Bronchial epithelial cell (primary cell): ENCODE data around the gene SLC38A8. TPM values are rescaled to one million over a fixed set of nuclear protein-coding genes. Genes with fewer than 3 reads are reported as not detected.

ENCODE experiments used
- DNase-seq: peaks from one replicate; pipeline ENCODE4 v3.0.0-alpha.2; 2010; ENCODE audit warnings: low read depth
- FAIRE-seq: peaks from 2 replicates; lab custom pipeline; 2011; peaks lifted over from hg19 to GRCh38; lab: Jason Lieb, UNC
- H3K27me3 ChIP-seq: 2 replicates; pipeline ENCODE4 v1.5.1; 2011; ENCODE audit warnings: low read length; ENCODE audit not compliant: control insufficient read depth, insufficient read depth
- H3K36me3 ChIP-seq: 2 replicates; pipeline ENCODE4 v1.5.1; 2011; ENCODE audit warnings: low read length; ENCODE audit not compliant: control insufficient read depth, insufficient read depth
- H3K4me3 ChIP-seq: 2 replicates; pipeline ENCODE4 v1.5.1; 2011; ENCODE audit warnings: mild to moderate bottlenecking, low read depth, low read length, control low read depth
- CTCF ChIP-seq: IDR thresholded peaks from 2 replicates; pipeline ENCODE4 v1.5.1; 2011; ENCODE audit warnings: mild to moderate bottlenecking, moderate library complexity, low read length, control low read depth, inconsistent platforms; ENCODE audit not compliant: insufficient read depth, severe bottlenecking
- total RNA-seq: library from RNA; depleted of rRNA; stranded (reverse); fragments of >200 nt; gene quantifications from 2 replicates; pipeline ENCODE4 v1.2.1, GENCODE V29; 2014

Gene SLC38A8
- not detected in 2 replicates for total RNA-seq

GRCh38 chr16:84042308-84042878 lies at the start of gene SLC38A8:
Gene SLC38A8, minus strand, starts transcription at chr16:84042795. Its CDS starts 638 bp downstream, at chr16:84042157.
- Histone ChIP-seq H3K4me3 (no peak within 1 kb of the TSS), H3K36me3 (no peaks in the 10 kb centered on the region), H3K27me3 (peaks cover 22% of the 10 kb centered on the region)
- DNase-seq (no peak), FAIRE-seq (no peak)
- no peak for TF ChIP-seq CTCF

GRCh38 chr16:84091460-84091859 lies 48.9 kb upstream of the SLC38A8 start:
- DNase-seq (no peak), FAIRE-seq (no peak)
- no peaks in the 10 kb centered on the region for H3K27me3 ChIP-seq
- H3K36me3 ChIP-seq: peaks cover 28% of the 10 kb centered on the region
- H3K4me3 ChIP-seq: no peak overlapping the region
- no peak for TF ChIP-seq CTCF

- no peaks in the 10 kb centered on the region for H3K27me3 ChIP-seq
- no peak for TF ChIP-seq CTCF
- no peak for DNase-seq
- H3K4me3 ChIP-seq: no peak overlapping the region
- peaks cover 28% of the 10 kb centered on the region for H3K36me3 ChIP-seq
- FAIRE-seq: no peak
Measured at GRCh38 chr16:84090211-84090610, 47.6 kb upstream of the SLC38A8 start.

GRCh38 chr16:84088695-84089395 lies 46.2 kb upstream of the SLC38A8 start:
- Histone ChIP-seq H3K27me3 (no peaks in the 10 kb centered on the region), H3K4me3 (no peak overlapping the region), H3K36me3 (peaks cover 24% of the 10 kb centered on the region)
- FAIRE-seq (no peak), DNase-seq (no peak)
- peak; percentile 18 for TF ChIP-seq CTCF

GRCh38 chr16:84087466-84088151 lies 45.0 kb upstream of the SLC38A8 start:
- Histone ChIP-seq H3K36me3 (peaks cover 19% of the 10 kb centered on the region), H3K4me3 (no peak overlapping the region), H3K27me3 (no peaks in the 10 kb centered on the region)
- TF ChIP-seq CTCF: no peak
- DNase-seq (no peak), FAIRE-seq (peak; percentile 47)
